Adrenal gland (tissue), 12 donors: ENCODE data around the gene MVB12B. TPM values are rescaled to one million over a fixed set of nuclear protein-coding genes. Genes with fewer than 3 reads are reported as not detected.

Source experiments
- DNase-seq, 7 donors: peaks; one replicate each; pipeline ENCODE4 v3.0.0-alpha.2; 2019 to 2020
- H3K27ac ChIP-seq, 5 donors: fragments of 200-600 bp; sonication (generic) in 4 of 5; 1 replicate in 3 of 5; 2 replicates in 2 of 5; pipeline versions ENCODE4 v1.5.1 to v1.8.0; 2016 to 2020; ENCODE audit warnings: mild to moderate bottlenecking in 1 of 5
- H3K27me3 ChIP-seq: fragments of 200-600 bp; 2 replicates; pipeline ENCODE4 v1.8.0; 2021
- H3K36me3 ChIP-seq, 2 donors: fragments of 200-600 bp; replicated peaks in 1 of 2; 1 replicate in 1 of 2; 2 replicates in 1 of 2; pipeline versions ENCODE4 v1.5.1 to v1.8.0; 2018 to 2022
- H3K4me1 ChIP-seq, 2 donors: fragments of 200-600 bp; replicated peaks in 1 of 2; 1 replicate in 1 of 2; 2 replicates in 1 of 2; pipeline versions ENCODE4 v1.5.1 to v1.8.0; 2018 to 2021
- H3K4me3 ChIP-seq, 4 donors: fragments of 200-600 bp; sonication (generic) in 3 of 4; one replicate each; pipeline ENCODE4 v1.5.1; 2016 to 2018
- H3K9me3 ChIP-seq, 3 donors: fragments of 200-600 bp; sonication (generic) in 1 of 3; replicated peaks in 1 of 3; 1 replicate in 2 of 3; 2 replicates in 1 of 3; pipeline versions ENCODE4 v1.5.1 to v1.8.0; 2016 to 2021
- POLR2A ChIP-seq, 2 donors: fragments of 450-650 bp; IDR thresholded peaks; one replicate each; pipeline ENCODE4 v1.6.1; 2017; ENCODE audit warnings: antibody characterized with exemption in 2 of 2, mild to moderate bottlenecking in 2 of 2, moderate library complexity in 1 of 2
- WGBS, 4 donors: extraction: QIAGEN DNeasy Blood & Tissue Kit in 2 of 4; methylation state at CpG; one replicate each; pipeline versions ENCODE4 v1.1.5 to v1.1.7; 2013 to 2017; 5-methylcytosine and 5-hydroxymethylcytosine counted together
- intact Hi-C, 2 donors: fragments of 100-400 bp; cut with DNase I; formaldehyde crosslinking; loops; one replicate each; pipeline versions ENCODE4 v1.14.1 to v1.15.0; 2022 to 2023
- polyA plus RNA-seq, 3 donors: library from polyadenylated mRNA; stranded (reverse); fragments of 200-250 nt in 2 of 3; fragments of 350-450 nt in 1 of 3; fragmentation: Illumina TruSeq in 1 of 3; extraction: RNeasy Lipid Tissue Mini Kit (QIAGEN cat#74804) in 1 of 3; gene quantifications; one replicate each; pipeline ENCODE4 v1.2.3, GENCODE V29; 2013 to 2014
- total RNA-seq, 9 donors: library from RNA; depleted of rRNA in 4 of 9; stranded (reverse); fragments of >200 nt in 4 of 9; fragments of 120-200 nt in 1 of 9; fragmentation: NEBNext Ultra II Directional in 1 of 9; extraction: Animal tissue kit (Norgen Biotek cat#: 25700) in 1 of 9; gene quantifications; one replicate each; pipeline versions ENCODE4 v1.1.0 to v1.2.4, GENCODE V29; 2013 to 2023
- TF ChIP-seq, protein P1 (sequence below), 6 experiments: fragments of 450-650 bp in 4 of 6; fragments of 200-600 bp in 2 of 6; sonication (generic) in 1 of 6; IDR thresholded peaks; 1 replicate in 5 of 6; 2 replicates in 1 of 6; pipeline versions ENCODE4 v1.5.1 to v1.8.0; 2016 to 2021; ENCODE audit warnings: antibody characterized with exemption in 6 of 6, mild to moderate bottlenecking in 2 of 6, moderate library complexity in 1 of 6
- donor health status: healthy with polysubstance abuse.
- donor health status: Bipolar disorder and iron deficiency.
- donor health status: DM: yes; HTN: yes; CAD: no.
- donor health status: DM: no; HTN: no; CAD: no.
- donor health status: DM: no; HTN: no; CAD: no.
- donor health status: DM: yes; HTN: yes; CAD: no.

Gene MVB12B
- total and polyA plus RNA-seq, 12 donors, result 3.7 to 20.5 (median 12.8) TPM

DNA sequence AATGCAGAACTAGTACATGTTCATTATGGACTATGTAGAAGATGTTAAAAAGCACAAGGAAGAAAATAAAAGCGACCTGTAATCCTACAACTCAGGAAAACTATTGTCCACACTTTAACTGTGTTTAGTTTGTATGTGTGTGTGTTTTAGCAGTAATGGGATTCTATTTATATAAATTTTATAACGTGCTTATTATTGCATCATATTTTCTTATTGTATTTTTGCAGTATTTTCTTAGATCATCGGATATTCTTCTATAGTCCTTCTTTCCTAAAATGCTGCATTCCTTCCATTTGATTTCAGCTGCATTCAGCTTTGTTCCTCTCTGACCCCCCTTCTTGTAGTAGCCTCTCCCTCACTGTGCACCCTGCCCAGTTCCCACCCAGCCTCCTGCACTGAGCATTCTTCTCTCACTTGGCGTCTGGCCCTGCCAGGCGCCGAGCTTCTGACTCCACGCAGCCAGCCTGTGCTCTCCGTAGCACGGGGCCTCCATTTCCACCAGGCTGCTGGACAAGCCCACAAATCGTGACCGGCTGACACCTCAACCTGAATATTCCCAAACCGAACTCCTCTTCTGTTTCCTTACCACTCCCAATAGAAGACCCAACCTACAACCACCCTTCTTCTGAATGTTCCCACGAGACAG is 39.9 kb downstream of the MVB12B start:
- WGBS, 4 donors, result 79 to 85% (median 82%) methylated on average over 13 of the region's 13 CpGs

DNA sequence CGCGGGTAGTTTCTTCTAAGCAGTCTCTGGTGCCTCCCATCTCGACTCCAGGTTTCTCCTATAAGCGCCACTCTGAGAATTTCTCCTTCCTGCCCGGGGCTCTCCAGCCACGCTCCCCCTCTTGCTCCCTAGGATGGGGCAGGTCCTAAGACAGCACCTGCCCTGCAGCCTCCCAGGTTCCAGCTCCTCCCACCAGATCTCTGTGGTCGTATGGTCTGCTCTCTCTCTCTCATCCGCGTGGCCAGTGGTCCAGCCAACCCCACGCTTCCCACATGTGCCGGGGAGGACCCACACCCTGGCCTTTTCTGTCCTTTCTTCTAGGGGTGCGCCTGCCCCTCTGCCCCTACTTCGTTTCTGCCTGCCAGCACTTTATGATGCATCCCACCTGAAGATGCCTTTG is 40.5 kb downstream of the MVB12B start:
- no peak overlapping the region for H3K4me3 ChIP-seq
- H3K4me1 ChIP-seq, result no peaks in the 10 kb centered on the region
- intact Hi-C loops, result no loop called here
- peaks cover 0 to 4% (median 0%) of the 10 kb centered on the region in 3 donors for H3K9me3 ChIP-seq
- WGBS, 4 donors, result 89 to 95% (median 93%) methylated on average over 13 of the region's 13 CpGs
- no peak overlapping the region for H3K27ac ChIP-seq
- no peak for DNase-seq
- no peaks in the 10 kb centered on the region for H3K36me3 ChIP-seq
- TF ChIP-seq, protein P1, sequence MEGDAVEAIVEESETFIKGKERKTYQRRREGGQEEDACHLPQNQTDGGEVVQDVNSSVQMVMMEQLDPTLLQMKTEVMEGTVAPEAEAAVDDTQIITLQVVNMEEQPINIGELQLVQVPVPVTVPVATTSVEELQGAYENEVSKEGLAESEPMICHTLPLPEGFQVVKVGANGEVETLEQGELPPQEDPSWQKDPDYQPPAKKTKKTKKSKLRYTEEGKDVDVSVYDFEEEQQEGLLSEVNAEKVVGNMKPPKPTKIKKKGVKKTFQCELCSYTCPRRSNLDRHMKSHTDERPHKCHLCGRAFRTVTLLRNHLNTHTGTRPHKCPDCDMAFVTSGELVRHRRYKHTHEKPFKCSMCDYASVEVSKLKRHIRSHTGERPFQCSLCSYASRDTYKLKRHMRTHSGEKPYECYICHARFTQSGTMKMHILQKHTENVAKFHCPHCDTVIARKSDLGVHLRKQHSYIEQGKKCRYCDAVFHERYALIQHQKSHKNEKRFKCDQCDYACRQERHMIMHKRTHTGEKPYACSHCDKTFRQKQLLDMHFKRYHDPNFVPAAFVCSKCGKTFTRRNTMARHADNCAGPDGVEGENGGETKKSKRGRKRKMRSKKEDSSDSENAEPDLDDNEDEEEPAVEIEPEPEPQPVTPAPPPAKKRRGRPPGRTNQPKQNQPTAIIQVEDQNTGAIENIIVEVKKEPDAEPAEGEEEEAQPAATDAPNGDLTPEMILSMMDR (IDR thresholded peaks at IDR 0.05), result no peak
- no peak for TF ChIP-seq POLR2A (IDR thresholded peaks at IDR 0.05)
- H3K27me3 ChIP-seq, result no peaks in the 10 kb centered on the region

More for the DNA sequence above, 39.9 kb downstream of the MVB12B start:
- TF ChIP-seq, protein P1 (IDR thresholded peaks at IDR 0.05), result no peak
- no peak for TF ChIP-seq POLR2A (IDR thresholded peaks at IDR 0.05)
- Histone ChIP-seq H3K4me1 (no peaks in the 10 kb centered on the region), H3K27ac (no peak overlapping the region), H3K4me3 (no peak overlapping the region), H3K27me3 (no peaks in the 10 kb centered on the region), H3K9me3 (peaks cover 0 to 9% (median 0%) of the 10 kb centered on the region in 3 donors), H3K36me3 (no peaks in the 10 kb centered on the region)
- intact Hi-C loops, result no loop called here
- no peak for DNase-seq

DNA sequence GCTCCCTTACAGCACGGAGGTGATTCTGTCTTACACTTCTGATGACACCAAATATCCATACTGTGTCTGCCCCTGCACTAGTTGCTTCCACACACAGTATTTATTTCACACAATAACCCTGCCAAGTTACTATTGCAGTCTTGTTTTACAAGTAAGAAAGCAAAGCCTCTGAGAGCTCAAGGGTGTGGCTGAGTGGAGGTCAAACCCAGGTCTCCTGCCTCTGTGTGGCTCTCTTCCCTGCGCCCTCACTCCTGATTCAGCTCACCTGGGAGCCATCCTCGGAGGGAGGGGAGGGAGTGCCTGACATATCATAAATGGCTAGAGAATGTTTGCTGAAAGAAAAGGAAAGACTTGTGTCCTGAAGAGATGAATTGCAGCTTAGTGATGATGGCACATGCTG is 41.0 kb downstream of the MVB12B start:
- no peaks in the 10 kb centered on the region for H3K4me1 ChIP-seq
- no peak for TF ChIP-seq POLR2A (IDR thresholded peaks at IDR 0.05)
- TF ChIP-seq, protein P1 (IDR thresholded peaks at IDR 0.05), result no peak
- H3K27me3 ChIP-seq, result no peaks in the 10 kb centered on the region
- H3K27ac ChIP-seq, result no peak overlapping the region
- no peaks in the 10 kb centered on the region for H3K36me3 ChIP-seq
- H3K9me3 ChIP-seq, result no peaks in the 10 kb centered on the region
- no peak for DNase-seq
- H3K4me3 ChIP-seq, result no peak overlapping the region
- WGBS, 4 donors, result 78 to 86% (median 86%) methylated on average over 3 of the region's 3 CpGs
- intact Hi-C loops, result no loop called here

DNA sequence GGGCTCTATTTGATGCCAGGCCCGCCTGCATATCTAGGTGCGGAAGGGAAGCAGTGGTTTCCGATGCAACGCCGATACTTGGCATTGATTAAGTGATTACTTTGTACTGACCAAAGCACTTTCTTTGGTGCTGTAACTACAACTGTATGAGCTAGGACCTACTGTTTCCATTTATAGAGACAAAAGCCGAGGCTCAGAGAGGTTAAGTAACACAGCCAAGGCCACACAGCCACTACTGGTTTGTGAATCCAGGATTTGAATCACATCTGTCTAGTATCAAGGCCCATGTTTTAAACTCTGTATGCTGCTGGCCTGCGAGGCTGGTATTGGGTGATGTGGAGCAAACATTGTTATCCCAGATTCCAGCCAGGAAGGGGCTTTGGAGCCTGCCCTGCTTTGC is 41.4 kb downstream of the MVB12B start:
- Histone ChIP-seq H3K4me1 (no peaks in the 10 kb centered on the region), H3K4me3 (no peak overlapping the region), H3K27ac (no peak overlapping the region), H3K36me3 (no peaks in the 10 kb centered on the region), H3K9me3 (no peaks in the 10 kb centered on the region), H3K27me3 (no peaks in the 10 kb centered on the region)
- TF ChIP-seq, protein P1 (IDR thresholded peaks at IDR 0.05), result no peak
- no peak for TF ChIP-seq POLR2A (IDR thresholded peaks at IDR 0.05)
- WGBS, 4 donors, result 88 to 90% (median 90%) methylated on average over 6 to 7 of the region's 7 CpGs
- no peak for DNase-seq
- intact Hi-C loops, result no loop called here
